Spleen (tissue), 11 donors: ENCODE data around the gene CALM3. TPM values are rescaled to one million over a fixed set of nuclear protein-coding genes. Genes with fewer than 3 reads are reported as not detected.

Experiments used
- DNase-seq: peaks from one replicate; pipeline ENCODE4 v3.0.0-alpha.2; 2020
- H3K27ac ChIP-seq, 8 donors: fragments of 200-600 bp; sonication (generic) in 7 of 8; 1 replicate in 4 of 8; 2 replicates in 4 of 8; pipeline versions ENCODE4 v1.5.0 to v1.8.0; 2016 to 2021; ENCODE audit warnings: inconsistent platforms in 4 of 8, mild to moderate bottlenecking in 4 of 8, moderate library complexity in 1 of 8
- H3K27me3 ChIP-seq, 7 donors: fragments of 200-600 bp; sonication (generic) in 6 of 7; replicated peaks in 1 of 7; 1 replicate in 4 of 7; 2 replicates in 3 of 7; pipeline versions ENCODE4 v1.5.0 to v1.8.0; 2016 to 2021; ENCODE audit warnings: inconsistent platforms in 3 of 7, mild to moderate bottlenecking in 1 of 7
- H3K36me3 ChIP-seq, 6 donors: fragments of 200-600 bp; sonication (generic) in 5 of 6; 1 replicate in 4 of 6; 2 replicates in 2 of 6; pipeline versions ENCODE4 v1.5.0 to v1.8.0; 2016 to 2021; ENCODE audit warnings: inconsistent platforms in 2 of 6
- H3K4me1 ChIP-seq, 6 donors: fragments of 200-600 bp; sonication (generic) in 5 of 6; 1 replicate in 3 of 6; 2 replicates in 3 of 6; pipeline versions ENCODE4 v1.5.0 to v1.8.0; 2016 to 2021; ENCODE audit warnings: inconsistent platforms in 3 of 6
- H3K4me3 ChIP-seq, 8 donors: fragments of 200-600 bp; sonication (generic) in 7 of 8; 1 replicate in 4 of 8; 2 replicates in 4 of 8; pipeline versions ENCODE4 v1.5.0 to v1.8.0; 2016 to 2021; ENCODE audit warnings: inconsistent platforms in 4 of 8, mild to moderate bottlenecking in 4 of 8, moderate library complexity in 2 of 8
- H3K9me3 ChIP-seq, 8 donors: fragments of 200-600 bp; sonication (generic) in 7 of 8; 1 replicate in 4 of 8; 2 replicates in 4 of 8; pipeline versions ENCODE4 v1.5.0 to v1.8.0; 2016 to 2021; ENCODE audit warnings: inconsistent platforms in 4 of 8
- CTCF ChIP-seq, 11 experiments: fragments of 200-600 bp in 7 of 11; fragments of 450-650 bp in 4 of 11; sonication (generic) in 4 of 11; IDR thresholded peaks in 8 of 11; conservative IDR thresholded peaks in 3 of 11; 1 replicate in 7 of 11; 2 replicates in 4 of 11; pipeline versions ENCODE4 v1.4.0 to v1.8.0; 2016 to 2021; ENCODE audit warnings: antibody characterized with exemption in 11 of 11, inconsistent platforms in 4 of 11, mild to moderate bottlenecking in 1 of 11
- POLR2A ChIP-seq, 3 donors: fragments of 450-650 bp; IDR thresholded peaks; one replicate each; pipeline ENCODE4 v1.5.1; 2017; ENCODE audit warnings: antibody characterized with exemption in 3 of 3, mild to moderate bottlenecking in 1 of 3
- POLR2AphosphoS5 ChIP-seq, 3 donors: sonication (generic); formaldehyde crosslinking; IDR thresholded peaks; one replicate each; pipeline ENCODE4 v1.5.1; 2017; ENCODE audit warnings: antibody characterized with exemption in 3 of 3
- WGBS, 5 donors: extraction: QIAGEN DNeasy Blood & Tissue Kit in 3 of 5; methylation state at CpG; one replicate each; pipeline versions ENCODE4 v1.1.5 to v1.1.7; 2013 to 2018; 5-methylcytosine and 5-hydroxymethylcytosine counted together
- intact Hi-C: fragments of 100-400 bp; cut with DNase I; formaldehyde crosslinking; loops from one replicate; pipeline ENCODE4 v1.15.0; 2023; ENCODE audit warnings: low total_unique reads
- polyA plus RNA-seq, 3 donors: library from polyadenylated mRNA; stranded (reverse); fragments of 200-250 nt; gene quantifications; one replicate each; pipeline ENCODE4 v1.2.1, GENCODE V29; 2013
- total RNA-seq, 7 donors: library from RNA; depleted of rRNA in 3 of 7; stranded (reverse); fragments of >200 nt in 3 of 7; fragmentation: NEBNext Ultra II Directional in 4 of 7; extraction: Animal tissue kit (Norgen Biotek cat#: 25700) in 4 of 7; gene quantifications; one replicate each; pipeline versions ENCODE4 v1.1.0 to v1.2.1, GENCODE V29; 2016 to 2021
- donor health status: healthy with polysubstance abuse.
- donor health status: DM: no; HTN: no; CAD: no; lungs with moderate emphysema.
- donor health status: DM: no; HTN: no; CAD: no.
- donor health status: Bipolar disorder and iron deficiency.
- donor health status: healthy.
- donor health status: DM: no; HTN: no; CAD: no.
- donor health status: DM: yes; HTN: yes; CAD: no.

CALM3 gene
- total and polyA plus RNA-seq, 10 donors = 78.1 to 197 (median 140) TPM

- Histone ChIP-seq H3K9me3 (no peaks in the 10 kb centered on the region), H3K36me3 (no peaks in the 10 kb centered on the region), H3K4me1 (peaks cover 0 to 2% (median 0%) of the 10 kb centered on the region in 6 donors), H3K27ac (no peak overlapping the region), H3K4me3 (no peak overlapping the region), H3K27me3 (no peaks in the 10 kb centered on the region)
- TF ChIP-seq POLR2A (IDR thresholded peaks at IDR 0.05) = no peak
- no peak for TF ChIP-seq POLR2AphosphoS5 (IDR thresholded peaks at IDR 0.05)
- no peak for TF ChIP-seq CTCF (IDR thresholded peaks at IDR 0.05 in 8 of 11, conservative IDR thresholded peaks at IDR 0.05 in 3 of 11)
- 63 to 83% (median 67%) methylated on average over 5 of the region's 5 CpGs for WGBS, 5 donors
- intact Hi-C loops = no loop called here
- DNase-seq = no peak
Observed at GRCh38 chr19:46571495-46571894, 29.6 kb upstream of the CALM3 start.

- 83 to 93% (median 86%) methylated on average over 8 of the region's 8 CpGs for WGBS, 5 donors
Observed at GRCh38 chr19:46573679-46574498, 27.2 kb upstream of the CALM3 start.

GRCh38 chr19:46574533-46574932 lies 26.6 kb upstream of the CALM3 start:
- 65 to 89% (median 75%) methylated on average over 11 of the region's 11 CpGs for WGBS, 5 donors
- intact Hi-C loops = no loop called here
- H3K36me3 ChIP-seq = no peaks in the 10 kb centered on the region
- no peak for DNase-seq
- H3K4me1 ChIP-seq = peaks cover 0 to 9% (median 2%) of the 10 kb centered on the region in 6 donors
- H3K27me3 ChIP-seq = no peaks in the 10 kb centered on the region
- no peak for TF ChIP-seq CTCF (IDR thresholded peaks at IDR 0.05 in 8 of 11, conservative IDR thresholded peaks at IDR 0.05 in 3 of 11)
- no peak overlapping the region for H3K4me3 ChIP-seq
- no peaks in the 10 kb centered on the region for H3K9me3 ChIP-seq
- no peak overlapping the region for H3K27ac ChIP-seq

More at GRCh38 chr19:46573679-46574498, 27.2 kb upstream of the CALM3 start:
- peaks cover 0 to 9% (median 2%) of the 10 kb centered on the region in 6 donors for H3K4me1 ChIP-seq
- H3K9me3 ChIP-seq = no peaks in the 10 kb centered on the region
- H3K4me3 ChIP-seq = no peak overlapping the region
- no peak overlapping the region for H3K27ac ChIP-seq
- DNase-seq = no peak
- TF ChIP-seq POLR2A (IDR thresholded peaks at IDR 0.05) = no peak
- TF ChIP-seq POLR2AphosphoS5 (IDR thresholded peaks at IDR 0.05) = no peak
- no peak for TF ChIP-seq CTCF (IDR thresholded peaks at IDR 0.05 in 8 of 11, conservative IDR thresholded peaks at IDR 0.05 in 3 of 11)
- H3K36me3 ChIP-seq = no peaks in the 10 kb centered on the region
- intact Hi-C loops = no loop called here
- no peaks in the 10 kb centered on the region for H3K27me3 ChIP-seq

- 92 to 97% (median 96%) methylated on average over 4 of the region's 4 CpGs for WGBS, 5 donors
- DNase-seq = no peak
- H3K36me3 ChIP-seq = no peaks in the 10 kb centered on the region
- no peak overlapping the region for H3K27ac ChIP-seq
- no peak overlapping the region for H3K4me3 ChIP-seq
- H3K4me1 ChIP-seq = peaks cover 0 to 9% (median 2%) of the 10 kb centered on the region in 6 donors
- H3K27me3 ChIP-seq = no peaks in the 10 kb centered on the region
- intact Hi-C loops = no loop called here
- TF ChIP-seq POLR2A (IDR thresholded peaks at IDR 0.05) = no peak
- no peak for TF ChIP-seq POLR2AphosphoS5 (IDR thresholded peaks at IDR 0.05)
- no peak for TF ChIP-seq CTCF (IDR thresholded peaks at IDR 0.05 in 8 of 11, conservative IDR thresholded peaks at IDR 0.05 in 3 of 11)
- H3K9me3 ChIP-seq = no peaks in the 10 kb centered on the region
Observed at GRCh38 chr19:46578450-46578849, 22.7 kb upstream of the CALM3 start.
